Measurements from ENCODE around the gene SUSD4. TPM values are rescaled to one million over a fixed set of nuclear protein-coding genes. Genes with fewer than 3 reads are reported as not detected.

SUSD4 gene
- total and polyA plus RNA-seq, 2 of the 8 experiments (the other 6 are each of a cell fraction or from before 2014, with no cell fraction given), result 3.9 to 5.2 TPM

- no peak for TF ChIP-seq RNF2 (IDR thresholded peaks at IDR 0.05; ENCODE audit: borderline replicate concordance, low read depth, low read length, missing control alignments, poor library complexity, severe bottlenecking)
- no peak for TF ChIP-seq YY1 (IDR thresholded peaks at IDR 0.05; ENCODE audit: low read depth, low read length)
- TF ChIP-seq CHD1 (IDR thresholded peaks at IDR 0.05; ENCODE audit: low read depth, low read length), result no peak
- TF ChIP-seq PHF8 (conservative IDR thresholded peaks at IDR 0.05; ENCODE audit: low read depth, low read length), result no peak
- no peak for TF ChIP-seq CREB1 (IDR thresholded peaks at IDR 0.05)
- no peak for TF ChIP-seq ATF2 (IDR thresholded peaks at IDR 0.05; ENCODE audit: low read length)
Observed at GRCh38 chr1:223402790-223403142, 38.8 kb upstream of the SUSD4 start (continued).

Measured in H1 (cell line).